Prostate gland (tissue), 2 donors: ENCODE data around the gene CTNNA1. TPM values are rescaled to one million over a fixed set of nuclear protein-coding genes. Genes with fewer than 3 reads are reported as not detected.

Experiments
- DNase-seq: peaks from one replicate; pipeline ENCODE4 v3.0.0-alpha.2; 2019; ENCODE audit warnings: low spot score
- H3K27ac ChIP-seq, 2 donors: fragments of 200-600 bp; sonication (generic); 2 replicates each; pipeline ENCODE4 v1.5.1; 2017 to 2019
- H3K27me3 ChIP-seq: fragments of 200-600 bp; sonication (generic); replicated peaks from 2 replicates; pipeline ENCODE4 v1.5.1; 2019; ENCODE audit not compliant: insufficient read depth
- H3K36me3 ChIP-seq, 2 donors: fragments of 200-600 bp; sonication (generic); 1 replicate in 1 of 2; 2 replicates in 1 of 2; pipeline versions ENCODE4 v1.5.1 to v1.8.1; 2017 to 2019
- H3K4me1 ChIP-seq: fragments of 200-600 bp; sonication (generic); replicated peaks from 2 replicates; pipeline ENCODE4 v1.5.1; 2019
- H3K4me3 ChIP-seq, 2 donors: fragments of 200-600 bp; sonication (generic); 2 replicates each; pipeline ENCODE4 v1.5.1; 2017 to 2019
- H3K9me3 ChIP-seq: fragments of 200-600 bp; sonication (generic); 2 replicates; pipeline ENCODE4 v1.5.1; 2017
- POLR2A ChIP-seq: fragments of 450-650 bp; IDR thresholded peaks from one replicate; pipeline ENCODE4 v1.6.1; 2016; ENCODE audit warnings: antibody characterized with exemption, mild to moderate bottlenecking
- POLR2AphosphoS5 ChIP-seq: sonication (generic); formaldehyde crosslinking; IDR thresholded peaks from one replicate; pipeline ENCODE4 v1.6.1; 2017; ENCODE audit warnings: antibody characterized with exemption
- WGBS: methylation state at CpG from one replicate; pipeline ENCODE4 v1.1.5; 2018; 5-methylcytosine and 5-hydroxymethylcytosine counted together
- intact Hi-C: fragments of 100-400 bp; cut with DNase I; formaldehyde crosslinking; loops from one replicate; pipeline ENCODE4 v1.14.2; 2022
- total RNA-seq, 2 donors: library from RNA; depleted of rRNA; stranded (reverse); fragments of >200 nt; gene quantifications; one replicate each; pipeline ENCODE4 v1.1.0, GENCODE V29; 2016
- TF ChIP-seq, protein P1 (sequence below), 4 experiments: fragments of 200-600 bp in 2 of 4; fragments of 450-650 bp in 2 of 4; sonication (generic) in 2 of 4; IDR thresholded peaks; 1 replicate in 3 of 4; 2 replicates in 1 of 4; pipeline ENCODE4 v1.5.1; 2016 to 2019; ENCODE audit warnings: antibody characterized with exemption in 4 of 4, mild to moderate bottlenecking in 2 of 4, moderate library complexity in 2 of 4

CTNNA1 gene
- total RNA-seq, 2 donors from 2014 or later = 210 to 212 TPM

DNA sequence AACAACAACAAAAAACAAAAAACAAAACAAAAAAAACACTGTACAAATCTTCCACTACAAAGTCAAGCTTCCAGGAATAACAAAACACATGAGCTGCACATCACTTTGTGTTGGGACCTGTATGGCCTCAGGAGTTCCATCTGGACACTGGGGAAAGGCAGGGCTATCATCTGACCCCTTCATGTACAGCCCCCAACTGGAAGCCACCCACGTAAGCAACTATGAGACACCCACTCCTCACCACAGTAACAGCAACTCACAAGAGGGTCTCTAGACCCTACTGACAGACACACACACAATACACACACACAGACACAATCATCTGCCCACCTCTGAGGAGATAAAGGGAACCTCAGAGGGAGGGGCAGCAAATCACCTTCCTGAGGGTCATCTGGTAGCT, 203.6 kb downstream of the CTNNA1 start:
- H3K9me3 ChIP-seq = no peaks in the 10 kb centered on the region
- no peak overlapping the region for H3K4me3 ChIP-seq
- TF ChIP-seq, protein P1, sequence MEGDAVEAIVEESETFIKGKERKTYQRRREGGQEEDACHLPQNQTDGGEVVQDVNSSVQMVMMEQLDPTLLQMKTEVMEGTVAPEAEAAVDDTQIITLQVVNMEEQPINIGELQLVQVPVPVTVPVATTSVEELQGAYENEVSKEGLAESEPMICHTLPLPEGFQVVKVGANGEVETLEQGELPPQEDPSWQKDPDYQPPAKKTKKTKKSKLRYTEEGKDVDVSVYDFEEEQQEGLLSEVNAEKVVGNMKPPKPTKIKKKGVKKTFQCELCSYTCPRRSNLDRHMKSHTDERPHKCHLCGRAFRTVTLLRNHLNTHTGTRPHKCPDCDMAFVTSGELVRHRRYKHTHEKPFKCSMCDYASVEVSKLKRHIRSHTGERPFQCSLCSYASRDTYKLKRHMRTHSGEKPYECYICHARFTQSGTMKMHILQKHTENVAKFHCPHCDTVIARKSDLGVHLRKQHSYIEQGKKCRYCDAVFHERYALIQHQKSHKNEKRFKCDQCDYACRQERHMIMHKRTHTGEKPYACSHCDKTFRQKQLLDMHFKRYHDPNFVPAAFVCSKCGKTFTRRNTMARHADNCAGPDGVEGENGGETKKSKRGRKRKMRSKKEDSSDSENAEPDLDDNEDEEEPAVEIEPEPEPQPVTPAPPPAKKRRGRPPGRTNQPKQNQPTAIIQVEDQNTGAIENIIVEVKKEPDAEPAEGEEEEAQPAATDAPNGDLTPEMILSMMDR (IDR thresholded peaks at IDR 0.05) = no peak
- no peak for TF ChIP-seq POLR2AphosphoS5
- H3K36me3 ChIP-seq = no peaks in the 10 kb centered on the region
- no peak for DNase-seq
- H3K4me1 ChIP-seq = peaks cover 14% of the 10 kb centered on the region
- H3K27me3 ChIP-seq = no peaks in the 10 kb centered on the region
- H3K27ac ChIP-seq = no peak overlapping the region
- 100% methylated on average over 1 of the region's 1 CpG for WGBS
- intact Hi-C loops = loop anchor here (10.0 kb wide), 1 partner anchor 118 kb away; no protein-coding TSS in a partner anchor

GRCh38 chr5:138960145-138960692, 207.0 kb downstream of the CTNNA1 start:
- Histone ChIP-seq H3K27ac (no peak overlapping the region), H3K27me3 (no peaks in the 10 kb centered on the region), H3K4me3 (no peak overlapping the region), H3K4me1 (no peaks in the 10 kb centered on the region), H3K9me3 (no peaks in the 10 kb centered on the region), H3K36me3 (no peaks in the 10 kb centered on the region)
- 80% methylated on average over 5 of the region's 5 CpGs for WGBS
- intact Hi-C loops = no loop called here
- no peak for TF ChIP-seq POLR2A
- no peak for TF ChIP-seq POLR2AphosphoS5
- TF ChIP-seq, protein P1 (IDR thresholded peaks at IDR 0.05) = no peak
- no peak for DNase-seq

GRCh38 chr5:138961221-138961620, 208.0 kb downstream of the CTNNA1 start:
- TF ChIP-seq POLR2AphosphoS5 (no peak), POLR2A (no peak)
- TF ChIP-seq, protein P1 (IDR thresholded peaks at IDR 0.05) = no peak
- Histone ChIP-seq H3K27me3 (no peaks in the 10 kb centered on the region), H3K27ac (no peak overlapping the region), H3K4me3 (no peak overlapping the region), H3K4me1 (no peaks in the 10 kb centered on the region), H3K9me3 (no peaks in the 10 kb centered on the region), H3K36me3 (no peaks in the 10 kb centered on the region)
- no peak for DNase-seq
- WGBS = 100% methylated on average over 1 of the region's 1 CpG
- intact Hi-C loops = no loop called here

- no peak overlapping the region for H3K27ac ChIP-seq
- intact Hi-C loops = no loop called here
- 94% methylated on average over 1 of the region's 1 CpG for WGBS
- H3K4me3 ChIP-seq = no peak overlapping the region
- H3K9me3 ChIP-seq = no peaks in the 10 kb centered on the region
- TF ChIP-seq, protein P1 (IDR thresholded peaks at IDR 0.05) = no peak
- no peak for TF ChIP-seq POLR2AphosphoS5
- TF ChIP-seq POLR2A = no peak
- no peaks in the 10 kb centered on the region for H3K4me1 ChIP-seq
- H3K36me3 ChIP-seq = no peaks in the 10 kb centered on the region
- H3K27me3 ChIP-seq = no peaks in the 10 kb centered on the region
- no peak for DNase-seq
These were observed 208.5 kb downstream of the CTNNA1 start for GRCh38 chr5:138961729-138962128.

DNA sequence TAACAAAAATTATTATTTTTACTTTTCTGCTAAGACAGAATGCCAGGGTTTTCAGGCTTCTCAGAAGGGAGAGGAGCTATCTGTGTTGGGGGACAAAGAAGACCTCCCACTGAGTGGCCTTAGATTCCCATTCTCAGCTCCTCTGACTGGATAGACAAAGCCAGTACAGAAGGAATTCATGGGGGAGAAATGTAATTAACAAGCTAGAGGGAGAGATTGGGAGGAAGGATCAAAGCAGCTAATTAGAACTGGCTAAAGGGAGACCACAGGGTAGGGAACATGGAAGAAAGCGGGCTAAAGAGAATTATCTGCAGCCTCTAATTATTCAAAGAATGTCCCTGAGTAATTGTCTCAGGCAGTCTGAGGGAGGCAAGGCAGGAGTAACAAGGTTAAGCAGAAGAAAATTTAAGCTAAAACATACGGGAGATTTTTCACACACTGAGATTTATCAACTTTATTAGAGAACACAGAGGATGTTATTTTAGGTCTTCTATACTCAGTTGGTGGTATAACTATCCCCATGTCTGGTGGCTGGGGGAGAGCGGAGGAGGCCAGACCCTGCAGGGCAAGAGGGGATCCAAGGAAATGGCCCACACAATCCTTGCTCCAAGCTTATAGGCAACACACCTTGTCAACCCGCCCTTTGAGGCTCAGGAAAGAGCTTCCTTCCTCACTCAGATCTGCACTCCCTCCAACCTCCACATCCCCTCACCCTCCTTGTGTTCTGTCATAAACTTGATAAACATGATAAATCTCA, 209.6 kb downstream of the CTNNA1 start:
- Histone ChIP-seq H3K4me3 (no peak overlapping the region), H3K4me1 (no peaks in the 10 kb centered on the region), H3K27me3 (no peaks in the 10 kb centered on the region), H3K9me3 (no peaks in the 10 kb centered on the region), H3K36me3 (no peaks in the 10 kb centered on the region), H3K27ac (no peak overlapping the region)
- no peak for DNase-seq
- 87% methylated on average over 4 of the region's 4 CpGs for WGBS
- intact Hi-C loops = no loop called here
- no peak for TF ChIP-seq POLR2AphosphoS5
- TF ChIP-seq, protein P1 (IDR thresholded peaks at IDR 0.05) = no peak
- no peak for TF ChIP-seq POLR2A
